NCI-H524 treated with DMSO at 0.1 percent for 48 hours (cell line): ENCODE data around the gene MYLK2.

Experiments
- DNase-seq: peaks from one replicate; lab custom pipeline; 2025; lab: John Stamatoyannopoulos, UW

MYLK2 gene

GRCh38 chr20:31853481-31853880 lies 34.3 kb downstream of the MYLK2 start:
- no peak for DNase-seq

GRCh38 chr20:31856516-31856915 lies 37.4 kb downstream of the MYLK2 start:
- DNase-seq = no peak

- no peak for DNase-seq
Observed at GRCh38 chr20:31857861-31858759, 39.0 kb downstream of the MYLK2 start.

GRCh38 chr20:31858760-31859083 lies 39.6 kb downstream of the MYLK2 start:
- DNase-seq = no peak

GRCh38 chr20:31859266-31859997 lies 40.3 kb downstream of the MYLK2 start:
- no peak for DNase-seq

GRCh38 chr20:31859998-31860380 lies 40.8 kb downstream of the MYLK2 start:
- no peak for DNase-seq

- DNase-seq = no peak
Observed at GRCh38 chr20:31860390-31861134, 41.4 kb downstream of the MYLK2 start.

GRCh38 chr20:31861135-31861384 lies 41.9 kb downstream of the MYLK2 start:
- peak; percentile 68 for DNase-seq

- DNase-seq = peak; percentile 26
Observed at GRCh38 chr20:31861385-31862156, 42.4 kb downstream of the MYLK2 start.

GRCh38 chr20:31862157-31862470 lies 43.0 kb downstream of the MYLK2 start:
- DNase-seq = no peak

- DNase-seq = no peak
Observed at GRCh38 chr20:31862506-31862905, 43.4 kb downstream of the MYLK2 start.

GRCh38 chr20:31863296-31864085 lies 44.3 kb downstream of the MYLK2 start:
- no peak for DNase-seq

GRCh38 chr20:31864521-31865400 lies 45.6 kb downstream of the MYLK2 start:
- no peak for DNase-seq

GRCh38 chr20:31866221-31866620 lies 47.1 kb downstream of the MYLK2 start:
- no peak for DNase-seq

GRCh38 chr20:31868853-31869672 lies 49.9 kb downstream of the MYLK2 start:
- no peak for DNase-seq

GRCh38 chr20:31869673-31869941 lies 50.5 kb downstream of the MYLK2 start:
- no peak for DNase-seq

GRCh38 chr20:31869942-31870725 lies 51.0 kb downstream of the MYLK2 start, which contains the start of the genes DUSP15 and TTLL9:
Gene DUSP15, minus strand, starts transcription at chr20:31870527. Its CDS starts 190 bp downstream, at chr20:31870337.
Gene TTLL9, plus strand, starts transcription at chr20:31870634. Its CDS starts 493 bp downstream, at chr20:31871127.
- DNase-seq = no peak

GRCh38 chr20:31870726-31871617 lies 51.8 kb downstream of the MYLK2 start:
- DNase-seq = no peak
